H1 (cell line): ENCODE results near the gene FBXW2. TPM values are rescaled to one million over a fixed set of nuclear protein-coding genes. Genes with fewer than 3 reads are reported as not detected.

Source experiments
- CTCF ChIA-PET: fragments of 300-600 bp; sonication (Branson Sonifier 250); formaldehyde crosslinking; loops from one replicate; lab custom pipeline; 2021; ENCODE audit not compliant: partially characterized antibody; lab: Charles Lee
- POLR2A ChIA-PET: fragments of 300-600 bp; sonication (Branson Sonifier 250); formaldehyde crosslinking; loops from one replicate; lab custom pipeline; 2021; ENCODE audit warnings: inconsistent platforms; ENCODE audit not compliant: partially characterized antibody; lab: Charles Lee
- DNase-seq, 2 experiments: peaks; one replicate each; pipeline versions ENCODE4 v3.0.0 to v3.0.0-alpha.2; 2010 to 2022; ENCODE audit warnings: low spot score in 2 of 2, low read depth in 1 of 2, mixed read lengths in 1 of 2
- FAIRE-seq: peaks from 2 replicates; lab custom pipeline; 2011; peaks lifted over from hg19 to GRCh38; lab: Jason Lieb, UNC
- H2AFZ ChIP-seq: 2 replicates; pipeline ENCODE4 v1.8.1; 2012; ENCODE audit warnings: low read length, inconsistent platforms
- H2AK5ac ChIP-seq: 2 replicates; pipeline ENCODE4 v1.6.1; 2013; ENCODE audit warnings: low read depth, low read length
- H2BK120ac ChIP-seq: replicated peaks from 2 replicates; pipeline ENCODE3; 2013; ENCODE audit warnings: low read depth, low read length, inconsistent platforms
- H2BK12ac ChIP-seq: 2 replicates; pipeline ENCODE4 v1.6.1; 2013; ENCODE audit warnings: low read depth, low read length
- H2BK15ac ChIP-seq: 2 replicates; pipeline ENCODE4 v1.6.1; 2013; ENCODE audit warnings: low read length
- H2BK20ac ChIP-seq: 2 replicates; pipeline ENCODE4 v1.6.1; 2013; ENCODE audit warnings: low read length
- H2BK5ac ChIP-seq: 2 replicates; pipeline ENCODE4 v1.6.1; 2013; ENCODE audit warnings: low read depth, low read length
- H3K14ac ChIP-seq: 2 replicates; pipeline ENCODE4 v1.6.1; 2013; ENCODE audit warnings: inconsistent platforms; ENCODE audit not compliant: insufficient read length
- H3K18ac ChIP-seq: 2 replicates; pipeline ENCODE4 v1.6.1; 2013; ENCODE audit warnings: low read length; ENCODE audit errors: extremely low read depth
- H3K23ac ChIP-seq: 2 replicates; pipeline ENCODE4 v1.6.1; 2013; ENCODE audit warnings: inconsistent platforms; ENCODE audit not compliant: insufficient read length
- H3K23me2 ChIP-seq: 2 replicates; pipeline ENCODE4 v1.6.1; 2013; ENCODE audit warnings: low read depth, low read length
- H3K27ac ChIP-seq: 2 replicates; pipeline ENCODE4 v1.6.1; 2011; ENCODE audit warnings: low read depth, low read length, inconsistent platforms
- H3K27me3 ChIP-seq, 4 experiments: replicated peaks in 1 of 4; 1 replicate in 1 of 4; 2 replicates in 3 of 4; pipeline versions ENCODE4 v1.6.1 to v1.8.1; 2011 to 2013; ENCODE audit warnings: low read length in 3 of 4, mild to moderate bottlenecking in 3 of 4, inconsistent platforms in 2 of 4, mixed read lengths in 2 of 4, moderate library complexity in 1 of 4; ENCODE audit not compliant: control insufficient read depth in 3 of 4, insufficient read depth in 3 of 4; ENCODE audit errors: extremely low read depth in 1 of 4
- H3K36me3 ChIP-seq, 4 experiments: 2 replicates each; pipeline versions ENCODE4 v1.6.1 to v1.8.1; 2011 to 2013; ENCODE audit warnings: mild to moderate bottlenecking in 4 of 4, low read length in 3 of 4, moderate library complexity in 2 of 4, control low read depth in 1 of 4, inconsistent platforms in 1 of 4; ENCODE audit not compliant: insufficient read depth in 4 of 4, control insufficient read depth in 2 of 4
- H3K4ac ChIP-seq: replicated peaks from 2 replicates; pipeline ENCODE3; 2013; ENCODE audit warnings: low read length, low read depth, mixed read lengths, inconsistent platforms; ENCODE audit not compliant: insufficient read length
- H3K4me1 ChIP-seq, 4 experiments: replicated peaks in 1 of 4; 1 replicate in 1 of 4; 2 replicates in 3 of 4; pipeline versions ENCODE4 v1.6.1 to v1.8.1; 2011 to 2013; ENCODE audit warnings: low read length in 3 of 4, inconsistent platforms in 2 of 4, mixed read lengths in 1 of 4; ENCODE audit not compliant: insufficient read depth in 4 of 4, control insufficient read depth in 3 of 4
- H3K4me2 ChIP-seq, 2 experiments: 2 replicates each; pipeline versions ENCODE4 v1.6.1 to v1.8.1; 2011 to 2013; ENCODE audit warnings: low read depth in 2 of 2, low read length in 2 of 2, control low read depth in 1 of 2, inconsistent platforms in 1 of 2, mild to moderate bottlenecking in 1 of 2; ENCODE audit not compliant: insufficient read depth in 1 of 2
- H3K4me3 ChIP-seq, 4 experiments: fragments of 200-600, 300-600 bp in 1 of 4; sonication (generic), shearing (Covaris generic), sonication (Bioruptor Twin) in 1 of 4; 2 replicates each; pipeline versions ENCODE4 v1.5.1 to v1.8.1; 2011 to 2016; ENCODE audit warnings: low read length in 4 of 4, low read depth in 3 of 4, control low read depth in 2 of 4, inconsistent platforms in 2 of 4, mild to moderate bottlenecking in 2 of 4, mixed read lengths in 1 of 4, moderate library complexity in 1 of 4; ENCODE audit not compliant: insufficient read depth in 2 of 4; ENCODE audit errors: extremely low read depth in 1 of 4
- H3K56ac ChIP-seq: replicated peaks from 2 replicates; pipeline ENCODE3; 2013; ENCODE audit warnings: low read depth, mild to moderate bottlenecking, mixed read lengths, low read length, inconsistent platforms; ENCODE audit not compliant: insufficient read length
- H3K79me1 ChIP-seq: 2 replicates; pipeline ENCODE4 v1.6.1; 2013; ENCODE audit warnings: low read depth, low read length, control low read depth
- H3K79me2 ChIP-seq, 2 experiments: 2 replicates each; pipeline versions ENCODE4 v1.6.1 to v1.8.1; 2012 to 2013; ENCODE audit warnings: low read length in 2 of 2, mild to moderate bottlenecking in 2 of 2, inconsistent platforms in 1 of 2; ENCODE audit not compliant: insufficient read depth in 2 of 2, control insufficient read depth in 1 of 2
- H3K9ac ChIP-seq, 4 experiments: replicated peaks in 1 of 4; 1 replicate in 1 of 4; 2 replicates in 3 of 4; pipeline versions ENCODE4 v1.6.1 to v1.8.1; 2011 to 2013; ENCODE audit warnings: low read depth in 3 of 4, low read length in 3 of 4, control low read depth in 2 of 4, mild to moderate bottlenecking in 2 of 4, moderate library complexity in 2 of 4, inconsistent platforms in 1 of 4; ENCODE audit errors: extremely low read depth in 1 of 4
- H3K9me3 ChIP-seq, 2 experiments: 2 replicates each; pipeline versions ENCODE4 v1.6.1 to v1.8.1; 2012 to 2013; ENCODE audit warnings: mild to moderate bottlenecking in 2 of 2, moderate library complexity in 2 of 2, control low read depth in 1 of 2, inconsistent platforms in 1 of 2, low read depth in 1 of 2, low read length in 1 of 2, mixed read lengths in 1 of 2; ENCODE audit not compliant: insufficient read depth in 2 of 2
- H4K20me1 ChIP-seq, 2 experiments: replicated peaks in 1 of 2; 2 replicates each; pipeline versions ENCODE3 to v1.8.1; 2011 to 2013; ENCODE audit warnings: inconsistent platforms in 2 of 2, low read length in 2 of 2, mild to moderate bottlenecking in 1 of 2; ENCODE audit not compliant: insufficient read depth in 2 of 2, control insufficient read depth in 1 of 2
- H4K5ac ChIP-seq: 2 replicates; pipeline ENCODE4 v1.6.1; 2013; ENCODE audit warnings: low read length, low read depth, mixed read lengths, inconsistent platforms; ENCODE audit not compliant: insufficient read length
- H4K8ac ChIP-seq: 2 replicates; pipeline ENCODE4 v1.8.0; 2013; ENCODE audit warnings: mild to moderate bottlenecking, moderate library complexity, low read length, inconsistent platforms; ENCODE audit not compliant: insufficient read depth; ENCODE audit errors: extremely low read depth
- H4K91ac ChIP-seq: replicated peaks from 2 replicates; pipeline ENCODE3; 2013; ENCODE audit warnings: low read length, mixed read lengths, inconsistent platforms; ENCODE audit not compliant: insufficient read length
- CEBPB ChIP-seq: IDR thresholded peaks from 2 replicates; pipeline ENCODE4 v1.6.1; 2012; ENCODE audit warnings: low read depth, low read length
- CREB1 ChIP-seq: IDR thresholded peaks from 2 replicates; pipeline ENCODE4 v1.6.1; 2012; ENCODE audit warnings: inconsistent platforms
- CTBP2 ChIP-seq: IDR thresholded peaks from 2 replicates; pipeline ENCODE4 v1.7.0; 2011; ENCODE audit warnings: borderline replicate concordance, mild to moderate bottlenecking, moderate library complexity, mixed read lengths, low read length; ENCODE audit not compliant: insufficient read depth, insufficient read length
- KDM4A ChIP-seq: IDR thresholded peaks from one replicate; pipeline ENCODE4 v1.7.1; 2012; ENCODE audit warnings: low read depth, mild to moderate bottlenecking, moderate library complexity, low read length, inconsistent platforms; ENCODE audit not compliant: severe bottlenecking
- KDM5A ChIP-seq: fragments of 200-600 bp; IDR thresholded peaks from 2 replicates; pipeline ENCODE4 v1.7.1; 2012; ENCODE audit warnings: mild to moderate bottlenecking, low read length, inconsistent platforms, mixed read lengths
- SP1 ChIP-seq: IDR thresholded peaks from 2 replicates; pipeline ENCODE4 v1.6.1; 2011; ENCODE audit warnings: low read depth, low read length
- SP2 ChIP-seq: IDR thresholded peaks from 2 replicates; pipeline ENCODE4 v1.6.1; 2012; ENCODE audit warnings: mild to moderate bottlenecking, low read length, inconsistent platforms
- SRF ChIP-seq: IDR thresholded peaks from 2 replicates; pipeline ENCODE4 v1.6.1; 2011; ENCODE audit warnings: mild to moderate bottlenecking, low read depth, low read length, moderate library complexity
- WGBS, 2 experiments: shearing (Covaris generic) in 1 of 2; methylation state at CpG; one replicate each; pipeline versions ENCODE4 v1.1.6 to v1.1.7; 2013 to 2015; ENCODE audit warnings: low lambda C conversion rate in 2 of 2, mixed read lengths in 2 of 2, inconsistent platforms in 1 of 2, low coverage in 1 of 2, missing lambda C conversion rate in 1 of 2; ENCODE audit not compliant: insufficient replicate concordance in 2 of 2, insufficient coverage in 1 of 2, insufficient read length in 1 of 2; ENCODE audit errors: extremely low coverage in 1 of 2, missing lambda C conversion rate in 1 of 2; 5-methylcytosine and 5-hydroxymethylcytosine counted together
- polyA plus RNA-seq, 7 experiments: library from polyadenylated mRNA; depleted of rRNA in 3 of 7; stranded (reverse) in 5 of 7; unstranded in 2 of 7; fragments of >200 nt in 5 of 7; fragments of 200-250 nt in 2 of 7; gene quantifications; 1 replicate in 5 of 7; 2 replicates in 1 of 7; 4 replicates in 1 of 7; pipeline versions ENCODE4 v1.2.1 to v1.2.3, GENCODE V29; 2011 to 2013; ENCODE audit warnings: missing spikeins in 2 of 7, mixed read lengths in 2 of 7
- total RNA-seq: library from RNA; stranded (reverse); fragmentation: NEBNext Ultra II Directional; extraction: Animal tissue kit (Norgen Biotek cat#: 25700); gene quantifications from 2 replicates; pipeline ENCODE4 v1.2.1, GENCODE V29; 2021

The FBXW2 gene
- total and polyA plus RNA-seq, 2 of the 8 experiments (the other 6 are each of a cell fraction or from before 2014, with no cell fraction given): 19.2 to 65.3 TPM

GRCh38 chr9:120830865-120831264, 37.6 kb upstream of the FBXW2 start:
- DNase-seq: no peak
- Histone ChIP-seq H2BK15ac (no peak overlapping the region), H2AFZ (no peak overlapping the region), H2BK20ac (no peak overlapping the region), H3K9ac (no peak overlapping the region), H4K5ac (no peak overlapping the region), H4K91ac (no peak overlapping the region), H3K18ac (no peak overlapping the region), H3K4me2 (no peak overlapping the region), H3K27me3 (no peaks in the 10 kb centered on the region), H2AK5ac (no peak overlapping the region), H3K79me2 (peaks cover 0 to 6% of the 10 kb centered on the region in 2 experiments; a peak in 1 of 4 replicates), H3K4me3 (no peak overlapping the region), H3K23me2 (no peaks in the 10 kb centered on the region; the same call in 1 of the 2 replicates), H2BK5ac (no peak overlapping the region), H3K56ac (no peak overlapping the region), H3K9me3 (no peaks in the 10 kb centered on the region), H3K14ac (no peak overlapping the region), H2BK12ac (no peak overlapping the region), H4K8ac (no peak overlapping the region), H2BK120ac (no peak overlapping the region), H3K27ac (no peak overlapping the region), H3K79me1 (no peaks in the 10 kb centered on the region), H3K36me3 (peaks cover 12 to 52% (median 33%) of the 10 kb centered on the region in 4 experiments), H3K4ac (no peak overlapping the region), H3K23ac (no peak overlapping the region), H3K4me1 (no peaks in the 10 kb centered on the region; a peak in 1 of 7 replicates), H4K20me1 (no peaks in the 10 kb centered on the region)
- CTCF ChIA-PET: interaction anchor here (1.3 kb wide), 1 partner anchor 26 kb away, joined by 4 read pairs; no protein-coding TSS in a partner anchor
- POLR2A ChIA-PET: interaction anchor here (0.8 to 1.0 kb wide), 2 partner anchors 8 to 9 kb away, joined by 3 to 4 read pairs; no protein-coding TSS in a partner anchor
- TF ChIP-seq CTBP2: no peak
- no peak for TF ChIP-seq KDM4A
- no peak for TF ChIP-seq CEBPB
- TF ChIP-seq KDM5A: no peak
- TF ChIP-seq SRF: no peak
- no peak for TF ChIP-seq SP2
- TF ChIP-seq SP1: no peak
- TF ChIP-seq CREB1: no peak
- no peak for FAIRE-seq
- WGBS, 2 experiments: 91% methylated on average over 3 of the region's 3 CpGs; no CpG with 5 or more reads in 1 of the 2 experiments
